B cell (primary cell): Measurements from ENCODE around the gene PAGE5. TPM values are rescaled to one million over a fixed set of nuclear protein-coding genes. Genes with fewer than 3 reads are reported as not detected.

Experiments used
- ATAC-seq: fragments of 200-7000 bp; cut with Tn5 transposase; one replicate; pipeline ENCODE4 v1.10.0; 2021; ENCODE audit warnings: low read depth, mild to moderate bottlenecking, moderate number of reproducible peaks, moderate library complexity
- CTCF ChIA-PET: fragments of 350-600 bp; sonication (Branson Sonifier 250); formaldehyde crosslinking; loops from one replicate; lab custom pipeline; 2021; ENCODE audit warnings: antibody characterized with exemption, inconsistent platforms; lab: Charles Lee
- POLR2A ChIA-PET: fragments of 350-600 bp; sonication (Branson Sonifier 250); formaldehyde crosslinking; loops from one replicate; lab custom pipeline; 2021; ENCODE audit warnings: antibody characterized with exemption; lab: Charles Lee
- DNase-seq: peaks from one replicate; pipeline ENCODE4 v3.0.0; 2013
- H2AFZ ChIP-seq: 2 replicates; pipeline ENCODE4 v1.6.1; 2012; ENCODE audit warnings: mild to moderate bottlenecking, low read depth, low read length; ENCODE audit not compliant: insufficient read depth, poor library complexity, severe bottlenecking
- H3K27ac ChIP-seq, 2 donors: 1 replicate in 1 of 2; 2 replicates in 1 of 2; pipeline ENCODE4 v1.5.1; 2012 to 2013; ENCODE audit warnings: low read length in 2 of 2, mild to moderate bottlenecking in 2 of 2, moderate library complexity in 1 of 2
- H3K27me3 ChIP-seq, 4 experiments: fragments of 200-600 bp in 1 of 4; sonication (generic) in 1 of 4; replicated peaks in 1 of 4; 1 replicate in 2 of 4; 2 replicates in 2 of 4; pipeline versions ENCODE4 v1.6.1 to v1.7.0; 2013 to 2016; ENCODE audit warnings: low read length in 3 of 4, mild to moderate bottlenecking in 2 of 4, mixed read lengths in 1 of 4, moderate library complexity in 1 of 4; ENCODE audit not compliant: insufficient read depth in 4 of 4, control insufficient read depth in 3 of 4; ENCODE audit errors: control extremely low read depth in 1 of 4
- H3K36me3 ChIP-seq, 2 experiments: replicated peaks in 1 of 2; 1 replicate in 1 of 2; 2 replicates in 1 of 2; pipeline versions ENCODE4 v1.6.1 to v1.7.1; 2013; ENCODE audit warnings: low read length in 1 of 2; ENCODE audit not compliant: insufficient read depth in 2 of 2, control insufficient read depth in 1 of 2; ENCODE audit errors: control extremely low read depth in 1 of 2, extremely low read depth in 1 of 2
- H3K4me1 ChIP-seq, 2 donors: fragments of 200-600 bp in 1 of 2; sonication (generic) in 1 of 2; 1 replicate in 1 of 2; 2 replicates in 1 of 2; pipeline versions ENCODE4 v1.5.1 to v1.6.1; 2013 to 2017; ENCODE audit warnings: low read length in 2 of 2; ENCODE audit not compliant: control insufficient read depth in 2 of 2, insufficient read depth in 2 of 2
- H3K4me2 ChIP-seq: replicated peaks from 2 replicates; pipeline ENCODE3; 2012; ENCODE audit warnings: mild to moderate bottlenecking, low read depth, low read length; ENCODE audit not compliant: poor library complexity, severe bottlenecking
- H3K4me3 ChIP-seq, 5 experiments: fragments of 200-600 bp in 1 of 5; sonication (generic) in 1 of 5; 1 replicate in 3 of 5; 2 replicates in 2 of 5; pipeline versions ENCODE4 v1.5.1 to v1.7.0; 2011 to 2016; ENCODE audit warnings: low read length in 4 of 5, mild to moderate bottlenecking in 4 of 5, low read depth in 2 of 5, control low read depth in 1 of 5, moderate library complexity in 1 of 5; ENCODE audit not compliant: insufficient read depth in 1 of 5; ENCODE audit errors: control extremely low read depth in 1 of 5, extremely low read depth in 1 of 5
- H3K79me2 ChIP-seq: fragments of 200-600 bp; sonication (generic); one replicate; pipeline ENCODE4 v1.6.0; 2016; ENCODE audit warnings: low read length; ENCODE audit not compliant: control insufficient read depth, insufficient read depth
- H3K9ac ChIP-seq: fragments of 200-600 bp; sonication (generic); 2 replicates; pipeline ENCODE4 v1.6.1; 2017; ENCODE audit warnings: mild to moderate bottlenecking, low read length, moderate library complexity
- H3K9me3 ChIP-seq, 3 donors: one replicate each; pipeline versions ENCODE4 v1.6.1 to v1.7.1; 2013; ENCODE audit warnings: low read length in 2 of 3; ENCODE audit not compliant: control insufficient read depth in 2 of 3, insufficient read depth in 1 of 3; ENCODE audit errors: control extremely low read depth in 1 of 3
- H4K20me1 ChIP-seq: 2 replicates; pipeline ENCODE4 v1.6.0; 2012; ENCODE audit warnings: mild to moderate bottlenecking, low read length; ENCODE audit not compliant: insufficient read depth, control insufficient read depth, poor library complexity, severe bottlenecking
- H3K27ac Mint-ChIP-seq: one replicate; pipeline ENCODE4 v1.8.0; 2021; ENCODE audit warnings: mixed read lengths
- H3K27me3 Mint-ChIP-seq: one replicate; pipeline ENCODE4 v1.8.0; 2021; ENCODE audit warnings: mixed read lengths
- H3K4me1 Mint-ChIP-seq: one replicate; pipeline ENCODE4 v1.8.0; 2021; ENCODE audit warnings: mixed read lengths
- H3K4me3 Mint-ChIP-seq: one replicate; pipeline ENCODE4 v1.8.0; 2021; ENCODE audit warnings: mixed read lengths
- H3K9me3 Mint-ChIP-seq: one replicate; pipeline ENCODE4 v1.8.0; 2022; ENCODE audit warnings: mixed read lengths; ENCODE audit not compliant: insufficient read depth
- EZH2 ChIP-seq: IDR thresholded peaks from 2 replicates; pipeline ENCODE4 v1.6.1; 2012; ENCODE audit warnings: borderline replicate concordance, low read depth, mild to moderate bottlenecking, moderate library complexity, low read length; ENCODE audit not compliant: insufficient read depth, poor library complexity, severe bottlenecking
- WGBS: methylation state at CpG from one replicate; pipeline ENCODE4 v1.1.5; 2013; ENCODE audit warnings: missing lambda C conversion rate; ENCODE audit not compliant: insufficient coverage; 5-methylcytosine and 5-hydroxymethylcytosine counted together
- intact Hi-C: fragments of 100-400 bp; cut with micrococcal nuclease; formaldehyde crosslinking; loops from one replicate; pipeline ENCODE4 v1.10.0; 2022
- polyA plus RNA-seq: library from polyadenylated mRNA; depleted of rRNA; stranded (reverse); fragments of >200 nt; gene quantifications from 2 replicates; pipeline ENCODE4 v1.2.3, GENCODE V29; 2012
- total RNA-seq, 2 donors: library from RNA; stranded (reverse); fragments of 120-200 nt in 1 of 2; gene quantifications; 1 replicate in 1 of 2; 2 replicates in 1 of 2; pipeline versions ENCODE4 v1.2.3 to v1.2.4, GENCODE V29; 2013 to 2022
- TF ChIP-seq, protein P1 (sequence below): fragments of 200-600 bp; IDR thresholded peaks from one replicate; pipeline ENCODE4 v1.8.0; 2022; ENCODE audit warnings: antibody characterized with exemption, mild to moderate bottlenecking

The PAGE5 gene
- total and polyA plus RNA-seq, 2 donors (not counting 1 experiment from before 2014, with no cell fraction given): not detected

DNA sequence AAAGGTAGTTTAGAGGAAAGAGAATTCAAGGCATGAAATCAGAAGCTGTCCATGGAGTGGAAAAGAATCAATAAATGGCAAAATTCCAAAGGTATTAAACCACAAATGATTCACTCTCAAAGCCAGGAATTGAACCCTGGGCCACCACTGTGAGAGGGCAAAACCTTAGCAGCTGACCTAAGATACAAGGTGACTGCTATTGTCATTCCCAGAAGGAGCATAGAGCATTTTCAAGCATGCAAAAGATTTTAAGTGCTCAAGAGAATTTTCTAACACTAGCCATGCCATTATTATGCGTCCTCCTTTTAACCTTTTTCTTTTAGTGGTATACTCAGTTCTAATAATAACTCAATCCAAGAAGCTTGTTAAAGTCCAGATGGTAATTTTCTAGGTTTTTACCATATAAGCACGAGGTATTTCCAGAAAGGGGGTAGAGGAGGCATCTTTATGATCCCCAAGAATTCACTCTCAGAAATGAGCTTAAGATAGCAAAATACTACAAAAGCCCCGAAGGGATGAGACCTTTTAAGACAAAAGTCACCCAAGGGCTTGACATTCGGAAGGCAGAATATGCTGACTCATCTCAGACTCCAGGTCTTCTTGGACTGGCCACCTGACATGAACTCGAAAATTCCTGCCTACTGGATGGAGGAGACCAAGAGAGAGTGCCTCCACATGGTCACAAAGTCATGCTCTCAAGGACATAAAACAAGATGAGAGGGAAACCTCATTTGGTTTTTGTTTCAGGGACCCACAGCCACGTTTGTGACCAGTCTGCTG, 13.8 kb upstream of the PAGE5 start:
- no peak overlapping the region for H3K4me2 ChIP-seq
- no peak for DNase-seq
- no peaks in the 10 kb centered on the region for H3K36me3 ChIP-seq
- H2AFZ ChIP-seq: no peak overlapping the region
- TF ChIP-seq EZH2: no peak
- TF ChIP-seq, protein P1, sequence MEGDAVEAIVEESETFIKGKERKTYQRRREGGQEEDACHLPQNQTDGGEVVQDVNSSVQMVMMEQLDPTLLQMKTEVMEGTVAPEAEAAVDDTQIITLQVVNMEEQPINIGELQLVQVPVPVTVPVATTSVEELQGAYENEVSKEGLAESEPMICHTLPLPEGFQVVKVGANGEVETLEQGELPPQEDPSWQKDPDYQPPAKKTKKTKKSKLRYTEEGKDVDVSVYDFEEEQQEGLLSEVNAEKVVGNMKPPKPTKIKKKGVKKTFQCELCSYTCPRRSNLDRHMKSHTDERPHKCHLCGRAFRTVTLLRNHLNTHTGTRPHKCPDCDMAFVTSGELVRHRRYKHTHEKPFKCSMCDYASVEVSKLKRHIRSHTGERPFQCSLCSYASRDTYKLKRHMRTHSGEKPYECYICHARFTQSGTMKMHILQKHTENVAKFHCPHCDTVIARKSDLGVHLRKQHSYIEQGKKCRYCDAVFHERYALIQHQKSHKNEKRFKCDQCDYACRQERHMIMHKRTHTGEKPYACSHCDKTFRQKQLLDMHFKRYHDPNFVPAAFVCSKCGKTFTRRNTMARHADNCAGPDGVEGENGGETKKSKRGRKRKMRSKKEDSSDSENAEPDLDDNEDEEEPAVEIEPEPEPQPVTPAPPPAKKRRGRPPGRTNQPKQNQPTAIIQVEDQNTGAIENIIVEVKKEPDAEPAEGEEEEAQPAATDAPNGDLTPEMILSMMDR: no peak
- no peak overlapping the region for H3K27ac ChIP-seq
- Mint-ChIP-seq H3K4me3 (no peak overlapping the region), H3K27me3 (peaks cover 3% of the 10 kb centered on the region), H3K27ac (no peak overlapping the region), H3K4me1 (no peaks in the 10 kb centered on the region), H3K9me3 (no peaks in the 10 kb centered on the region)
- no peaks in the 10 kb centered on the region for H3K9me3 ChIP-seq
- no peaks in the 10 kb centered on the region for H3K79me2 ChIP-seq
- intact Hi-C loops: no loop called here
- H4K20me1 ChIP-seq: no peaks in the 10 kb centered on the region
- no peaks in the 10 kb centered on the region for H3K4me1 ChIP-seq
- POLR2A ChIA-PET: no interaction called here
- no peak overlapping the region for H3K4me3 ChIP-seq
- CTCF ChIA-PET: no interaction called here
- H3K27me3 ChIP-seq: no peaks in the 10 kb centered on the region
- no peak for ATAC-seq
- WGBS: 81% methylated on average over 3 of the region's 6 CpGs
- no peak overlapping the region for H3K9ac ChIP-seq

DNA sequence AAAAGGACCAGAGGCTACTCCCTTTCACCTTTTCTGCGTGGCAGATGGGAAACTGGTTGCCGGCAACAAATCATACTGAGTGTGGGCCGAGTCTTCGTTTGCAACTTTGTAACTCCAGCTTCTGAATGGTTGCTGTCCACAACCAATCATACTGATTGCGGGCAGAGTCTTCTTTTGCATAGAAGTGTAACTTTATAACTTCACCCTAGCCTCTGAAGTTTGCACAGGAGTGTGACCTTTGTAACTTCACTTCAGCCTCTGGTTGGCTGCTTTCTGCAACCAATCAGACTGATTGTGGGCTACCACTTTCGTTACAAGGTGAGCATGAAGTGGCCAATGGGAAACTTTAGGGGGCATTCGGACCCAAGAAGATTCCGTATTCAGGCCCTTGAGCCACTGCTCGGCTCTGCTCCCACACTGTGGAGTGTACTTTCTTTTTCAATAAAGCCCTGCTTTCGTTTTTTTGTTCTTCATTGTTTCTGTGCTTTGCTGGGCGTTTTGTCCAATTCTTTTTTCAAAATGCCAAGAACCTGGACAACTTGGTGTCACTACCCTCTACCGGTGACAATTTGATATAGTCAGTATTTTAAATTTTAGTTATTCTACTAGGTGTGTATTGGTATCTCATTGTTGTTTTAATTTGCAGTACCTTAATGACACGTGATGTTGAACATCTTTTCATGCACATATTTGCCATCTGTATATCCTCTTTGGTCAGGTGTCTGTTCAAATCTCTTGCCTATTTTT, 9.0 kb upstream of the PAGE5 start:
- no peak overlapping the region for H3K27ac Mint-ChIP-seq
- no peaks in the 10 kb centered on the region for H3K9me3 ChIP-seq
- ChIA-PET CTCF (no interaction called here), POLR2A (no interaction called here)
- H3K9ac ChIP-seq: no peak overlapping the region
- no peak overlapping the region for H3K4me2 ChIP-seq
- H3K4me1 ChIP-seq: no peaks in the 10 kb centered on the region
- DNase-seq (no peak), ATAC-seq (no peak)
- no peaks in the 10 kb centered on the region for H3K9me3 Mint-ChIP-seq
- H3K4me3 ChIP-seq: no peak overlapping the region
- 95% methylated on average over 6 of the region's 13 CpGs for WGBS
- H3K4me3 Mint-ChIP-seq: no peak overlapping the region
- no peaks in the 10 kb centered on the region for H3K27me3 ChIP-seq
- H3K27me3 Mint-ChIP-seq: no peaks in the 10 kb centered on the region
- H3K4me1 Mint-ChIP-seq: no peaks in the 10 kb centered on the region
- intact Hi-C loops: no loop called here
- H3K27ac ChIP-seq: no peak overlapping the region
- no peak overlapping the region for H2AFZ ChIP-seq
- no peak for TF ChIP-seq EZH2
- TF ChIP-seq, protein P1: no peak
- no peaks in the 10 kb centered on the region for H3K79me2 ChIP-seq
- H3K36me3 ChIP-seq: no peaks in the 10 kb centered on the region
- H4K20me1 ChIP-seq: no peaks in the 10 kb centered on the region
